Stimulated activated naive CD4-positive, alpha-beta T cell treated with Interleukin-2 at 50 U/mL for 16 hours (primary cell): ENCODE results near the gene GAK.

Source experiments
- DNase-seq: peaks from one replicate; lab custom pipeline; 2025; lab: John Stamatoyannopoulos, UW

The GAK gene

GRCh38 chr4:888029-888428 is 44.1 kb downstream of the GAK start:
- DNase-seq, result no peak

GRCh38 chr4:887034-887763 is 44.9 kb downstream of the GAK start:
- no peak for DNase-seq

DNA sequence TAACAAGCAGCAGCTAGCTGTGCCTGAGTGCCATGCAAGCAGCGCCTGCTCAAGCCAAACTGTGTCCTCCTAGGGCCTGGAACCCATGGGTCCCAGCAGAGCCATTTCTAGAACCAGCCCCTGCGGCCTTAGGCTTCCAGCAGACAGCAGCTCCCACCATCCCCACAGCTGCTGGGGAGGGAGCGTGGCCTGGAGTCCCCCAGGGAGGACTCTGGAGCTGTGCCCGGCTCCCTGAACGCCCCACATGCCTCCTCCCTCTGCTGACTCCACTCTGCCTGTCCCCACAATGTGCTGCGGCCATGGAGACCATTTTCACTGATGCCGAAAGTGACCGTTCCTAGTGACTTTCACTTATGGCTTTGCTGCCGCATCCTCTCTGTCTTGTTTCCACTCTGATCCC is 45.9 kb downstream of the GAK start:
- no peak for DNase-seq

- DNase-seq, result no peak
Observed at GRCh38 chr4:885353-885752, 46.8 kb downstream of the GAK start.

- no peak for DNase-seq
Observed at GRCh38 chr4:884896-885295, 47.2 kb downstream of the GAK start.

- DNase-seq, result no peak
Observed at GRCh38 chr4:884259-884658, 47.9 kb downstream of the GAK start.

GRCh38 chr4:883377-884095 is 48.6 kb downstream of the GAK start:
- DNase-seq, result no peak

DNA sequence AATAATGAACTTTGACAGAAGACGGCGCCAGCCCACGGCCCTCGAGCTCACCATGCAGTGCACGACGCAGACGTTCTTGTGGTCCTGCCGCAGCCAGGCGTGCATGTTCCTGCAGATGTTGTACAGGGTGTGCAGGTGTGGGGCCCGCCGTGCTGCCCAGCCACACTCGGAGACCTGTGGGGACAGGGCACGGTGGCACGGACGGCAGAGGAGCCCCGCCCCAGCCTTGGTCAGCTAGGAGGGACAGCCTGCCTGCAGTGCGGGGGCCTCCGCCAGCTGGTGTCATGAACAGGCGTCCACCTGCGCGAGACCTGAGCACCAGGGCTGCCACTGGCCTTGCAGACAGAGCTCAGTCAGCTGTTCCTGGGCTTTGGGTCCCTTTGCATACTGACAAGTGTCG is 49.5 kb downstream of the GAK start:
- DNase-seq, result no peak

DNA sequence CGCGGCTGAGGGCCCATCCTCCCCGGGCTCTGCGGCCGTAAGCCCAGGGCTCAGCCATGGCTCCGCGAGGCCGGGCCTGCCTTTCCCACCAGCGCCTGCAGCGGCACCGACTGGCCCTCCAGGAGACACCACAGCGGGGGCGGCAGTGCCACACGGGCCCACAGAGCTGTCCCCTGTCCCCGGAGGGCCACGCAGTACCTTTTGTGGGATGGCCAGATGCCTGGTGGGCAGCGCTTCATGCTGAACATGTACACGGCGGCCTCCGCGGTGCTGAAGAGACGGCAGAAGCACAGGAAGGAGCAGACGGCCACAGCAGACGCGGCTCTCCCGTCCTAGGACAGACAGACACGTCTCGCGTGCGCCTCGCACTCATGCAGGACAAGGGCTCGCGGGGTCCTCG is 50.4 kb downstream of the GAK start:
- DNase-seq, result no peak

DNA sequence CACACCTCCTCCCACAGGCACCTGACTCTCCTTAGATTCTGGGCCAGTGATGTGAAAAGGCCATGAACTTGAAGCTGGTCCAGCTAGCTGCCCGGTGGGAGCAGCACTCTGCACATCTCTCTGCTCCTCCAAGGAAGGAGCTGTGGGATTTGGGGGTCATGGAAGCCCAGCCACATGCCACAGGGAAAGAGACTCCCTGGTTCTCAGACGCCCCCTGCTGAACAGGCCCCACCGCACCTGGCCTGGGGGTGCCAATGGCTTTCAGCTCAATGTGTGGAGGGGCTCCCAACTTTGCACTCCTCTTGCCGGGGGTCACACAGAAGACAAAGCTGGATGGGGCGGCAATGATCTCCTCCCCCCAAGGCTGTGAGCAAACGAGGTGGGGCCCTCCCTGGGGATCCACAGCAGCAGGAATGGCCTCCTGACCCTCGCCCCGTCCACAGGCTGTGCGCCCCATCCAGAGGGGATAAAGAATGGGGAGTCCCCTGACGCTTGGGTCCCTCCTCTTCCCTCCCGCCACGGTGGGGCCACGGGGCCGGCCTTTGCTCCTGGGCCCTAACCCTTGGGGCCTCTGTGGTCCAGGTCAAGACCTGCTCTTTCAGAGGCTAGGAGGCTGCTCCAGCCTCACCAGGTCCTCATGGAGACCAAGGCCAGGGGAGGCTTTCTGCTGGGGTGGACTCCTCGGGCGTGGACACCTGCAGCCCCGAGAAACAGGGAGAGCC is 51.3 kb downstream of the GAK start:
- DNase-seq, result no peak

DNA sequence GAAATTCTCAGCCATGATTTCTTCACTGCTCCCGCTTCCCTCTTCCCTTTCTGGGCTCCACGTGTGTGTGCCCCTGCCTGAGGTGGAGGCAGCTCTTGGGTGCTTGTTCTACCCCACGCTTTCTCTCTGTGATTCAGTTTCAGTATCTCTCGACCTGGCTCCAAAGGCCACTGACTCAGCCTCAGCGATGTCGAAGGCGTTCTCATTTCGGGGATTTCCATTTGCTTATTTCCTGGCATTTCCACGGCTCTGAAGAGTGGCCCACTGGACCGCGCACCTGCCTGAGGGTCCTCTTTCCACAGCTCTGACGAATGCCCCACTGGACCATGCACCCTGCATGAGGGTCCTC is 52.4 kb downstream of the GAK start:
- peak; percentile 70 for DNase-seq

- DNase-seq, result peak; percentile 30
Observed at GRCh38 chr4:878796-879728, 53.1 kb downstream of the GAK start.

GRCh38 chr4:877502-877901 is 54.6 kb downstream of the GAK start:
- DNase-seq, result no peak

DNA sequence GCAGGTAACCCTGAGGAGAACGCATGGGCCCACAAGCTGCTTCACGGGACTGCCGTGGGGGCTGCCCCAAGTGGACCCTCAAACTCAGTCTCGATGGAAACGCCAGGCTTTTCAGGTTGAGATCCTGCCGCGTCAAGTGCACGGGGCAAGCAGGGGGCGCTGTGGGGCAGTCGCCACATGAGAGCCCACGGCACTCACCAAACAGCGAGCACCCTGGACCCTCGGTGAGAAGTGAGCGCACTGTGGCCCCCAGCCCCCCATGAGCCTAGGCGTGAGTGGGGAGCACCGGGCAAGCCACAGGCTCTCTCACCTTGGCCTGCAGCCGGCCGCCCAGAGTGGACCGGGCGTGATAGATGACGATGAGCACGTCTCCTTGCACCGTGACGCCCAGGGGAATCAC is 55.3 kb downstream of the GAK start:
- no peak for DNase-seq

DNA sequence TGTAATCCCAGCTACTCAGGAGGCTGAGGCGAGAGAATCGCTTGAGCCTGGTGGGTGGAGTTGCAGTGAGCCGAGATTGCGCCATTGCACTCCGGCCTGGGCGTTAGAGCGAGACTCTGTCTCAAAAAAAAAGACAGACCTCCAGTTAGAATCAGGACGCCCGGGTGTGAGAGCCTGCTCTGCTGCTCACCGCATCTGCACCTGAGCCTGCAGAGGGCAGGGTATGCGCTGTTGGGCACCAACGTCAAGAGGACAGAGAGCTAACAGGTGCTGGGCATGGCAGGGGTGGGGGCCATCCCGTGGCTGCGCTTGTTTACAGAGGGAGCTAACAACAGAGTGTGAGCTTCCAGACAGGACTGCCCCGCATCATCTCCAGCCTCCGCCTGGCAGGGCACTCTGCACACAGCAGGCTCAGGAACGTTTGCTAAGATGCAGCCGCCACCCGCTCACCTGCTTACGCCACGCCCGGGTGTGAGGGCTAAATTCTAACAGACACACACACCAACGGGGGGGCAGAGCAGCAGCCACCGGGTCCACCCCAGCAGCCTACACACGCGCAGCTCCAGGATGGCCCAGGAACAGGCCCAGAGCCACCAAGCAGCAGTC is 56.2 kb downstream of the GAK start:
- no peak for DNase-seq

- DNase-seq, result no peak
Observed at GRCh38 chr4:874971-875817, 56.9 kb downstream of the GAK start.

GRCh38 chr4:874056-874455 is 58.1 kb downstream of the GAK start:
- no peak for DNase-seq

DNA sequence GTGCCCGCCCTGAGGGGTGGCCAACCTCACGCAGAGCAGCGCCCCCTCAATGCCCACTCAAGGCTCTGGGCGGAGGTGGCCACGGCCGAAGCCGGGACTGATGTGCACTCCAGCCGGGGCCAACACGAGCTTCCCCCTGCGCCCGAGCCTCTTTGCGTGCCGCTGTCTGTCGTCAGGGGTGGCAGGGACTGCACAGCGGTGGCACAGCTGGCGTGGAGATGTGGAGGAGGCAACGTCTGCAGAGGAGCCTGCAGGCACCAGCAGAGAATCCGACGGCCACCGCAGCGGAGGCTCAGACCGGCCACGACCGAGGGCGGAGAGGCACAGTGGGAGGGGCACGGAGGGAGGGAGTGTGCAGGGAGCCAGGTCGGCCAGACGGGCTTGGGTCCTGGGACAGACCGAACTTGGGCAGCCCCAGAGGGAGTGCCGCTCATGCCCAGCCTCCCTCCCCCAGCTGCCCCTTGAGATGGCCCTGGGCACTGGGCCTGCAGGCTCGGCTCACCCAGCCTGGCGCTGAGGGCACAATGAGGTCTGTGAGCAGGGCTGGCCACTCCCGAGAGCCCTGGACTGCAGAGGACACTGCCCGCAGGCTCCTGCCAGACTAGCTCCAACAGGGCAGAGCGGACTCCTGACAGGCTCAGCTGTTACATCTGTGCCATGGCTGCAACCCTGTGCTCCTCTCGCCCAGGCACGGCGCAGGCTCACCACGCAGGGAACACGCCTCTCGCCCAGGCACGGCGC is 59.7 kb downstream of the GAK start:
- no peak for DNase-seq

- DNase-seq, result no peak
Observed at GRCh38 chr4:871484-871883, 60.6 kb downstream of the GAK start.

GRCh38 chr4:870951-871350 is 61.2 kb downstream of the GAK start:
- DNase-seq, result no peak
